HCT116 (cell line): ENCODE data around the gene ARHGEF6. TPM values are rescaled to one million over a fixed set of nuclear protein-coding genes. Genes with fewer than 3 reads are reported as not detected.

Source experiments
- ATAC-seq: fragments of 200-7000 bp; cut with Tn5 transposase; 2 replicates; pipeline ENCODE4 v1.9.1; 2020; ENCODE audit warnings: mild to moderate bottlenecking, moderate library complexity
- BruUV-seq: library from RNA; stranded (reverse); fragments of 400-500 nt; replicated peaks from 2 replicates; lab custom pipeline; 2021; lab: Mats Ljungman, UMichigan
- CTCF ChIA-PET: fragments of 300-600 bp; sonication (Branson Sonifier 250); formaldehyde crosslinking; loops from one replicate; lab custom pipeline; 2021; ENCODE audit warnings: antibody characterized with exemption; lab: Charles Lee
- POLR2A ChIA-PET: fragments of 300-600, 350-600 bp; sonication (Branson Sonifier 250); formaldehyde crosslinking; loops from one replicate; lab custom pipeline; 2021; ENCODE audit warnings: antibody characterized with exemption; lab: Charles Lee
- RAD21 ChIA-PET, 2 experiments: fragments of 300-600 bp; sonication (Branson Sonifier 250); formaldehyde crosslinking; loops; one replicate each; lab custom pipeline; 2023; ENCODE audit warnings: low total read pairs in 2 of 2; ENCODE audit not compliant: uncharacterized antibody in 2 of 2, unreplicated experiment in 2 of 2, low non-redundant PET in 1 of 2; lab: Charles Lee
- DNase-seq: peaks from one replicate; pipeline ENCODE4 v3.0.0-alpha.2; 2010; ENCODE audit warnings: low read depth, low spot score
- H2AFZ ChIP-seq: fragments of 200-600 bp; shearing (Covaris generic), sonication (generic); 2 replicates; pipeline ENCODE4 v1.6.1; 2017; ENCODE audit warnings: low read depth, mixed run types, mixed read lengths, antibody characterized with exemption, low read length; ENCODE audit not compliant: poor library complexity, severe bottlenecking
- H3K27ac ChIP-seq: 2 replicates; pipeline ENCODE4 v1.5.1; 2012; ENCODE audit warnings: low read depth, low read length
- H3K27me3 ChIP-seq: fragments of 200-600 bp; sonication (generic); 2 replicates; pipeline ENCODE4 v1.6.1; 2016; ENCODE audit warnings: mixed run types, low read length, mixed read lengths; ENCODE audit not compliant: insufficient read depth
- H3K36me3 ChIP-seq, 2 experiments: fragments of 200-500 bp in 1 of 2; fragments of 200-600 bp in 1 of 2; sonication (Bioruptor generic) in 1 of 2; sonication (generic) in 1 of 2; 2 replicates each; pipeline versions ENCODE4 v1.5.1 to v1.6.1; 2014 to 2016; ENCODE audit warnings: low read length in 2 of 2, inconsistent platforms in 1 of 2, mixed read lengths in 1 of 2, mixed run types in 1 of 2; ENCODE audit not compliant: insufficient read depth in 2 of 2, control insufficient read depth in 1 of 2
- H3K4me1 ChIP-seq, 2 experiments: fragments of 200-600 bp in 1 of 2; sonication (generic) in 1 of 2; 2 replicates each; pipeline versions ENCODE4 v1.5.1 to v1.6.1; 2012 to 2017; ENCODE audit warnings: low read length in 2 of 2, inconsistent platforms in 1 of 2, mild to moderate bottlenecking in 1 of 2, mixed read lengths in 1 of 2, mixed run types in 1 of 2, moderate library complexity in 1 of 2; ENCODE audit not compliant: insufficient read depth in 2 of 2, control insufficient read depth in 1 of 2
- H3K4me2 ChIP-seq: fragments of 200-600 bp; sonication (generic); 2 replicates; pipeline ENCODE4 v1.6.1; 2017; ENCODE audit warnings: mixed run types, low read length, mixed read lengths
- H3K4me3 ChIP-seq, 2 experiments: fragments of 200-600 bp in 1 of 2; sonication (generic) in 1 of 2; replicated peaks in 1 of 2; 2 replicates each; pipeline ENCODE4 v1.5.1; 2011 to 2016; ENCODE audit warnings: low read length in 2 of 2, control low read depth in 1 of 2, low read depth in 1 of 2, mild to moderate bottlenecking in 1 of 2, mixed read lengths in 1 of 2, mixed run types in 1 of 2
- H3K79me2 ChIP-seq: fragments of 200-600 bp; sonication (generic); 2 replicates; pipeline ENCODE4 v1.6.1; 2017; ENCODE audit warnings: mild to moderate bottlenecking, mixed run types, low read length, moderate library complexity, mixed read lengths; ENCODE audit not compliant: insufficient read depth
- H3K9ac ChIP-seq: fragments of 200-600 bp; sonication (generic); 2 replicates; pipeline ENCODE4 v1.6.1; 2016; ENCODE audit warnings: low read length, mixed read lengths
- H3K9me2 ChIP-seq: fragments of 200-600 bp; sonication (generic), shearing (Covaris generic); 2 replicates; pipeline ENCODE4 v1.6.1; 2017; ENCODE audit warnings: mixed run types, mild to moderate bottlenecking, moderate library complexity; ENCODE audit not compliant: insufficient read depth
- H3K9me3 ChIP-seq, 2 experiments: fragments of 200-500 bp in 1 of 2; fragments of 200-600 bp in 1 of 2; sonication (Bioruptor generic) in 1 of 2; sonication (generic) in 1 of 2; 2 replicates each; pipeline ENCODE4 v1.6.1; 2014 to 2017; ENCODE audit warnings: low read length in 2 of 2, mixed read lengths in 2 of 2, inconsistent platforms in 1 of 2, low read depth in 1 of 2, mild to moderate bottlenecking in 1 of 2, mixed run types in 1 of 2, moderate library complexity in 1 of 2; ENCODE audit not compliant: control insufficient read depth in 1 of 2, insufficient read depth in 1 of 2
- H4K20me1 ChIP-seq: fragments of 200-600 bp; sonication (generic), shearing (Covaris generic); 2 replicates; pipeline ENCODE4 v1.6.1; 2017; ENCODE audit warnings: mixed run types, mild to moderate bottlenecking, moderate library complexity; ENCODE audit not compliant: insufficient read depth
- ATF3 ChIP-seq: IDR thresholded peaks from 2 replicates; pipeline ENCODE4 v1.6.1; 2012
- CEBPB ChIP-seq: IDR thresholded peaks from 2 replicates; pipeline ENCODE4 v1.6.1; 2012; ENCODE audit warnings: low read depth
- CTCF ChIP-seq, 3 experiments: fragments of 200-600 bp in 1 of 3; sonication (generic) in 1 of 3; IDR thresholded peaks in 2 of 3; conservative IDR thresholded peaks in 1 of 3; 2 replicates each; pipeline ENCODE4 v1.5.1; 2012 to 2017; ENCODE audit warnings: low read depth in 2 of 3, low read length in 2 of 3, antibody characterized with exemption in 1 of 3, borderline replicate concordance in 1 of 3, control low read depth in 1 of 3, mild to moderate bottlenecking in 1 of 3, mixed read lengths in 1 of 3, mixed run types in 1 of 3, moderate library complexity in 1 of 3; ENCODE audit not compliant: insufficient read depth in 1 of 3
- FOSL1 ChIP-seq: IDR thresholded peaks from 2 replicates; pipeline ENCODE4 v1.6.1; 2012; ENCODE audit warnings: low read depth
- POLR2A ChIP-seq: IDR thresholded peaks from 2 replicates; pipeline ENCODE4 v1.7.0; 2011; ENCODE audit warnings: borderline replicate concordance; ENCODE audit not compliant: insufficient read depth, insufficient read length; ENCODE audit errors: extremely low read depth
- RAD21 ChIP-seq: IDR thresholded peaks from 2 replicates; pipeline ENCODE4 v1.6.1; 2012; ENCODE audit warnings: low read depth, mild to moderate bottlenecking
- REST ChIP-seq: IDR thresholded peaks from 2 replicates; pipeline ENCODE4 v1.6.1; 2012; ENCODE audit warnings: low read depth
- SIN3A ChIP-seq: IDR thresholded peaks from 2 replicates; pipeline ENCODE4 v1.6.1; 2012; ENCODE audit warnings: low read depth
- ZFX ChIP-seq: fragments of 450-650 bp; IDR thresholded peaks from 2 replicates; pipeline ENCODE4 v1.6.1; 2017
- intact Hi-C: fragments of 100-400 bp; cut with micrococcal nuclease; formaldehyde crosslinking; loops from 2 replicates; pipeline ENCODE4 v1.10.0; 2022
- total RNA-seq: library from RNA; stranded (reverse); gene quantifications from one replicate; pipeline ENCODE4 v1.2.1, GENCODE V29; 2021; ENCODE audit not compliant: unreplicated experiment

ARHGEF6 gene
- total RNA-seq, 1 experiment from 2014 or later = 1.9 TPM

- TF ChIP-seq CTCF (IDR thresholded peaks at IDR 0.05 in 2 of 3, conservative IDR thresholded peaks at IDR 0.05 in 1 of 3; ENCODE audit: borderline replicate concordance in 1 of 3, insufficient read depth in 1 of 3, low read depth in 2 of 3, low read length in 2 of 3) (no peak), ATF3 (no peak), FOSL1 (no peak), REST (no peak), POLR2A (no peak), SIN3A (no peak), CEBPB (no peak)
These were observed 2.4 kb upstream of the ARHGEF6 start (continued) for GRCh38 chrX:136783159-136783558.

GRCh38 chrX:136781180-136781797, 557 bp upstream of the ARHGEF6 start:
- intact Hi-C loops = no loop called here
- ChIA-PET CTCF (no interaction called here), POLR2A (no interaction called here), RAD21 (no interaction called here)
- H2AFZ ChIP-seq = no peak overlapping the region
- H4K20me1 ChIP-seq = no peaks in the 10 kb centered on the region
- BruUV-seq = no TSS peak
- DNase-seq (no peak), ATAC-seq (no peak)
- H3K4me3 ChIP-seq = no peak overlapping the region
- TF ChIP-seq ZFX (no peak), RAD21 (no peak), CTCF (IDR thresholded peaks at IDR 0.05 in 2 of 3, conservative IDR thresholded peaks at IDR 0.05 in 1 of 3; ENCODE audit: borderline replicate concordance in 1 of 3, insufficient read depth in 1 of 3, low read depth in 2 of 3, low read length in 2 of 3) (no peak)
- H3K4me1 ChIP-seq = no peaks in the 10 kb centered on the region
- H3K27me3 ChIP-seq = no peaks in the 10 kb centered on the region
- H3K9me2 ChIP-seq = no peaks in the 10 kb centered on the region
- no peak overlapping the region for H3K9ac ChIP-seq
- no peaks in the 10 kb centered on the region for H3K36me3 ChIP-seq
- no peaks in the 10 kb centered on the region for H3K9me3 ChIP-seq
- H3K79me2 ChIP-seq = no peaks in the 10 kb centered on the region
- H3K27ac ChIP-seq = no peak overlapping the region
- H3K4me2 ChIP-seq = no peak overlapping the region
